NCI-H345 (cell line): ENCODE measurements around the gene RSPH1.

Source experiments
- DNase-seq: peaks from one replicate; lab custom pipeline; 2025; lab: John Stamatoyannopoulos, UW

Gene RSPH1

DNA sequence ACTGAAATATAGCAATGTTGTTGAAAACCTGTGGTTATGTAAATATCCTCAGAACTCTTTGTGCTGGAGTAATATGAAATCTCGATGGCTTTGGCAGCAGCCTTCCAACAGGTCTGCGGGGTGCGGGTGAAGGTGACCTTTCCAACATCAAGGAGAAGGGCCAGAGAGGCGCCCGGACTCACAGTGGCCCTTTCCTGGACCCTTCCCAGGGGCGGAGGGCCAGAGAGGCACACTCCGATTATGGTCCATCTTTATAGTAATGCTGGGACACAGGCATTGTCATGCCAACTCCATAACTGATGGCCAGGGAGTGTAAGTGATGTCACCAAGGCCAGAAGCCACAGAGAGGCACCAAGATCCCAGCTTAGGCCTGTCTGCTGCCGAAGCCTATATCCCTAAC lies 35.7 kb upstream of the RSPH1 start:
- no peak for DNase-seq

DNA sequence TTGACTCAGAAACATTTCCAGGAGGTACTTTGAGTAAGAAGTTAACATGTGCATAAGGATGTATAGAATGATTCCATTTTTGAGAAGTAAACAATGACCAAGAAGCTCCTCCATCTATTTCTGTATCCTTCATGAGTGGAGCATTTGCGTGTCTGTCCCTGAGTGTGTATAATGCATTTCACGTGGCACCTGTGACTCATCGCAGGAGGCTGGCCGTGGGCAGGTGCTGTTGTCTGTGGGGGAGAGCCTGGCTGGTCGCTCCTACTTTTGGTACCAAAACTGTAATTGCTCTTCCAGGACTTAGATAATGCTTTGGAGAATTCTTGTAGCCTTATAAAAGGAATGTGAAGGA lies 34.1 kb upstream of the RSPH1 start:
- DNase-seq, result no peak

DNA sequence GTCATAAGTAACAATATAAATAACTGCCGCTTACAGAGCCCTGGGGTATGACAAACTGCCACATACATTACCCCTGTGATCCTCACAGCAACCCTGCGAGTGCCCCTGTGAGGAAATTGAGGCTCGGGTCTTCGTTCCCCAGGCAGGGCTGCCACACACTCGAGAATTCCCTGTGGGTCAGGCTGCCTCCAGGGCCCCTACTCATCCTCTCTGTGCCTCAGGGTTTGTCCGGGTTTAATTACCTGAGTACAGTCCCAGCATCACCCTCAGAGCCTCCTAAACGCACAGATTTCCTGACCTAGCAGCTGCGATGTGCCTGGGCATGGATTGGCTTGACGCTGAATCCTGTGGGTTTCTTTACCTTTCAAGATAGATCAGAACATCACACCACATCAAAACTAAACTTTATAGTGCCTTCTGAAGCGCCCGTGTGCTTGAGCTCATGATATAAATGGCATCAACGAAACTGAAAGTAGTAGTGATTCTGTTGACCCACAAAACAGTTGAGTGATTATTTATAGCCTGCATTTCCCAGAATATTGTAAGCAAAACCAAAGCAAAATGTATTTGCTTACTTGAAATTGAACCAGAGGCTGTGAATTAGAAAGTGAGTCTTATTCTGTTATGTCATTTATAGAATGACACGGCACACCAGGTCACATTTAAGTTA lies 31.6 kb upstream of the RSPH1 start:
- DNase-seq, result no peak

DNA sequence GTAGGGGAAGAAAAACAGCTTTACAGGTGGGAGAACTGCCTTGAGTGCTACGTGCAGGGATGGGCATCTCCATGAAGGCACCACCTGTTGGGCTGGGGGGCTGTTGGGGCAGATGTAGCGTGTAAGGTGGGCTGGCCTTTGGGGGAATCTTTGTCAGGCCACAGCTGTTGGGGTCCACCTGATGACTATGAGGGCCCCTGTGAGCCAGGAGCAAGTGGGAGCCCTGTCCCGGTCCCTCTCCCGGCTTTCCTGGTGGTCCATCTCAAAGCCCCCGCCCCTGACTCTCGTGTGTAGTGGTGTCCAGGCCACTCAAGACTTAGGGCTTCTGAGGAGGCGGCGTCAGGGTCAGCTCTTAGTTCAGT lies 31.1 kb upstream of the RSPH1 start:
- no peak for DNase-seq

DNA sequence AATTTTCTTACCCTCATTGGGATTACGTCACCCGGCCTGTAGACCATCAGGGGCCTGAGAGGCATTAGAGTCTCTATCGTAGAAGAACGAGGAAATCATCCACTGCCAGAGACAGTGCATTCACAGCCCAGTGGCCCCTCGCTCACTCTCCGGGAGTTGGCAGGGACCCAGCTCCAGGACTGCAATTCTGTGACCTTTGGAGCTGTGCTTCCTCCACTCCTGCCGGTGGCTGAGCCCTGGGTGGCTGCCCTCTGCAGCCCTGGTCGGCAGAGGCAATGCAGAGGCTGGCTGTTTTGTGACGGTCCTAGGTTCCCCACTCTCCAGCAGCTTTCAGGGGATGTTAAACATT lies 30.3 kb upstream of the RSPH1 start:
- no peak for DNase-seq

DNA sequence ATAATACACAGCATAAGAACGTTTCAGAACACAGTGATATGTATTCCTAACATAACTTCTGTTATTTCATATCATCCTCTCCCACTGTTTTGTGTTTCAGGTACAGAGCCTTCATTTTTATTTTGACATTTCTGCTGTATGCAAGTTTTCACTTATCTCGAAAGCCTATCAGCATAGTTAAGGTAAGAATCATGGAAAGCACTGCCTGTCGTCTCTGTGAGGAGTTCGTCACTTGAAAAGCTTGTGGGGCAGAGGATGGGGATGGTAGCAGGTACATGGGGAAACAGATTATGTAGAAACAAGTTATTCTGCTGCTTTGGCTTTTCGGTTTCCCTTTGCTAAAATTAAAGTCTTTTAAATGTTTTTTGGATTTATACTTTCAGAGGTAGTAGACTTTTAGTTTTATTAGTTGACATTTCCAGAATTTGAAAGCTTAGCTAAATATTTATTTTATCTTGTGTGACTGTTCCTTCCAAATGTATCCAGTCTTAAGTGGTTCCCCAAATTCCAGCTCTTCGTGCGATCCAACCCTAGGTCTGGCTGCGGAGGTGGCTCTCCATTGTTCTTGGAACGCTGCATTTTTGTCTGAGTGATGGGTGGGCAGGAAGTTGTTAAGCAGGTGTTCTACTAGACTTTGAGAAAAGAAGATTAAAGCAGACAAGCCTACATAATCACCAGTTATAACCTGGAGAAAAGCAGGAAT lies 29.8 kb upstream of the RSPH1 start:
- DNase-seq, result no peak

DNA sequence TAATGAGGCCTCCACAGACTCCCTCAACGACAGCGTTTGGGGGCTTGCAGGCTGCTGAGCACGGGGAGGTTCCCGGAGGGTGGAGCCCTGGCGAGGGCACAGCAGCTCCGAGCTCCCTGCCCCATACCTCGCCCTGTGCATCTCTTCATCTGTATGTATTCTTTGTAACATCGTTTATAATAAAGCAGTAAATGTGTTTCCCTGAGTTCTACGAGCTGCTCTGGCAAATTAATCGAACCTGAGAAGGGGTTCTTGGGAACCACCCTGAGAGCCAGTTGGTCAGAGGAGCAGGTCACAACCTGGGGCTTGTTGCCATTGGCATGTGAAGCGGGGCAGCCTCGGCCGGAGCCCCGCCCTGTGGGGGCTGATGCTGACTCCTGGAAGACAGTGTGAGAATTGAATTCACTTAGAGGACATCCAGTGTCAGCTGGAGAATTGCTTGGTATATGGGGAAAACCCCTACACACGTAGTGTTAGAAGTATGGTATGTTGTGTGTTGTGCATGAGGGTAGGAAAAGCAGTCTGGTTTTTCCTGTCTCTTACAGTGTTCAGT lies 29.1 kb upstream of the RSPH1 start:
- DNase-seq, result no peak

DNA sequence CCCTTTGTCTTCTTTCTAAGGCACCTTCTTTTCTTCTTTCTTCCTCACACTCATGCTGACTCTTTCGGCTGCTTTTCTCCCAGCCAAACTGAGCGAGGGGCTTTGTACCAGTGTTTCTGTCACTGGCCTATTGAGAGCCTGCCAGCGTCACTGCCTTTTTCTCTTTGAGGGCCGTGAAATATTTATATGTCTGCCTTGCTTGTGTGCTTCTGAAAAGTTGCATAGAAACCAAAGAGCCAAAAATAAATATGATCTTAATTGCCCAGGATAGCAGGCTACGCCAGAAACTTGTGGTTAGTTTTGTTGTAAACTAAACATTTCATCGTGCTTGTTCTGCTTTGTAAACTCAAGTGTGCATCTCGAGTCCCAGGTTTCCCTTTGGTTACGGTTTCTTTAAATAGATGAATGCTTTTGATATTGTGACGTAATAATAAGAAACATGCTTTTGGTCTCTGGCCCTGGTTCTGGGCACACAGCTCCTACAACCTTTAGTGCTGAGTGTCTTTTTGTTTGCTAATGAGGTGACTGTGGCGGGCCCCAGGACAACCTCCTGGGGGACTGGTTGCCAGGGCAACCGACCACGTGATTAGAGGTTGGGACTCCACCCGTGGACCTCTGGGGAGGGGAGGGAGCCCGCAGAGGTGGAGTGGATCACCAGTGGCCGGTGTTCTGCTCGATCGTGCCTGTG lies 28.5 kb upstream of the RSPH1 start:
- DNase-seq, result peak; percentile 90

DNA sequence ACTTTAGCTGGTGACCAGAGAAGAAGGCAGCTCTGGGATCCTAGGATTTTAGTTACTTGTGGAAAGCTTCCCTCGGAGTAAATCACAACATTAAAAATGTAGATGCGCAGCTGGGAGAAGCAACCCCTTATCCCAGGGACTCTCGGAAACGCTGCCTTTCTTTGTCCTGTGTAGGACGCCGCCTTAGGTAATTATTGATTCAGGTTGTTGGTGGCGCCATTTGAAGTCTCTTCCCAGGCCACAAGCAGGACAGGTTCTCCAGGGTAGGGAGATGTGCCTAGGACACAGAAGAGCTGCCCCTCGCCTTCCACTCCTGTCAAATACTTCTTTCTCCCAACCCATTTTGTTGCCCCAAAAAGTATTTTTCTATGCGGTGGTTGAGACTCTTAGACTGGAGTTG lies 27.9 kb upstream of the RSPH1 start:
- DNase-seq, result peak; percentile 55

DNA sequence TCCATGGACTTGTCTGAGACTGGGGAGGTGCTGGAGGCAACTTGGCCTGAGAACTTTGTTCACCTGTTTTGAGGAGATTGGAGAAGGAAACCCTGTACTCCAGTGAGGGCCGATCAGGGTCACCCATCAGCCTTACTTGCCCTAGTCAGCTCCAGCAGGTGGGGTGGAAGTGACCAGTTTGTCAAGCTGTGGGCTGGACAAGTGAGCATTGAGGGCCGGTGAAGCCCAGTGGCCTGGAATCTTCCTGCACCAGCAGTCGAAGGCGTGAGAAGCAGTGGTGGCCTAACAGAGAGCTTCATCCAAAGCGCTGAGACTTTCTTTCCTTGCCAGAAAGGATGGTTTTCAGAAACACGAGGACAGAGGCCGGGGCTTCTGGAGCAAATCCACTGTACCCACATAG lies 27.2 kb upstream of the RSPH1 start:
- no peak for DNase-seq

DNA sequence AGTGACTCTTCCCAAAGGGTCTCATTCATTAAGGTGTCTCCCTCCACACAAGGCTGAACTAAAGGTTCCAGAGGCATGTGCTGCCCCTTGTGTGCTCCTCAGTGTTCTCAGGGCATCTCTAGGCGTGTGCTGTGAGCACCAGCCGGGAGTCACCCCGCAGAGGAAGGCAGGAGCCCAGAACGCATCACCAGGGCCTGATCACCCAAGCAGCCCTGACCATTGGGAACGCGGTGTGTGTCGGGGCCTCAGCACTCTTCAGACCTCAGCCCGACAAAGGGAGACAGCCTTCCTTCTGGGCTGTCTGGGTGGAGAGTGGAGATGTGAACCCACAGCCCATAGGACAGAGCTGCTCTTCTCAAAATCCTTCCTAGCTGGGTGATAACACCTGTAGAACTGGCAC lies 26.7 kb upstream of the RSPH1 start:
- DNase-seq, result no peak

DNA sequence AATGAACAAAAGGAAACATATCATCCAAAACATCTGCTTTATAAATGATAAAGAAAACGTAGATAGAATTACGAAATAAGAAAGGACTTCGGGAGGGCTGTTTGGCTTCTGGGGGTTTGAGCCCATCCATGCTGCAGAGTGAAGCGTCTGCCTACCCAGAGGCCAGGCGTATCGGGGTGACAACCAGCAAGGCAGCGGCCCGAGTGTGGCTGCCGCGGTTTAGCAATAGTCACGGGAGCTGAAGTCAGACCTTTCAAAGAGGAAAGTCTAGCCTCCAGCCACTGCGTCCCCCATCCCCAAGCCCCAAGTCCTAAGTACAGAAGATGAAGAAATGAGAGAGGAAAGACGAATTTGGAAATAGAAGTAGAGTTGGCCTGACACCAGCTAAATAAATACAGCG lies 26.2 kb upstream of the RSPH1 start:
- DNase-seq, result no peak

DNA sequence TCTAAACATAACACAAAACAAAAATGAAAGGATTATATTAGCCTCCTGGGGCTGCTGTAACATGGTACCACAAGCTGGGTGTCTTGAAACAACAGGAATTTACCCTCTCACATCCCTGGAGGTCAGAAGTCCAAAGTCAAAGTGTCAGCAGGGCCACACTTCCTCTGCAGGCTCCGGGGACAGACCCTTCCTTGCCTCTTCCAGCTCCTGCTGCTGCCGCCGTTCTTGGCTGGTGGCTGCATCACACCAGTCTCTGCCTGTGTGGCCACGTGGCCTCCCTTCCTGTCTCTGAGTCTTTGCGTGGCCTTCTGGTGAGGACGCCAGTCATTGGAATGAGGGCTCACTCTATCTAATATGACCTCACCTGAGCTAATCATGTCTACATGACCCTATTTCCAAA lies 25.8 kb upstream of the RSPH1 start:
- no peak for DNase-seq

DNA sequence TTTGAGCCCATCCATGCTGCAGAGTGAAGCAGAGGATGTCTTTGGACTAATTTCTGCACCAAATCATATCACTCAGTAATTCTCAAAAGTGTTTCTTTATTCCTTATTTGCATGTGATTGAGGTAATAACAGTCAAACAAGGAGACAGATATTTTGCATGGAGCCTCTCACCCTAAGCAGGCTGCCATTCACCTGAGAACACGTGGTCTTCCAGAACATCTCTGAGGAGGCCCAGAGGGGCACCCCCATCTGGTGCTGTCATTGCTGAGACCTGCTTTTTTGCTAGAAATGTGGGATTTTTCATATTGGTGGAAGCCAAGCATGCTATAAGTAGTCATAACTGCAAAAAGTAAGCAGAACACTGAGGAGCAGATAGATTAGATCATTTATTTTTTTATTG lies 25.4 kb upstream of the RSPH1 start:
- DNase-seq, result no peak

DNA sequence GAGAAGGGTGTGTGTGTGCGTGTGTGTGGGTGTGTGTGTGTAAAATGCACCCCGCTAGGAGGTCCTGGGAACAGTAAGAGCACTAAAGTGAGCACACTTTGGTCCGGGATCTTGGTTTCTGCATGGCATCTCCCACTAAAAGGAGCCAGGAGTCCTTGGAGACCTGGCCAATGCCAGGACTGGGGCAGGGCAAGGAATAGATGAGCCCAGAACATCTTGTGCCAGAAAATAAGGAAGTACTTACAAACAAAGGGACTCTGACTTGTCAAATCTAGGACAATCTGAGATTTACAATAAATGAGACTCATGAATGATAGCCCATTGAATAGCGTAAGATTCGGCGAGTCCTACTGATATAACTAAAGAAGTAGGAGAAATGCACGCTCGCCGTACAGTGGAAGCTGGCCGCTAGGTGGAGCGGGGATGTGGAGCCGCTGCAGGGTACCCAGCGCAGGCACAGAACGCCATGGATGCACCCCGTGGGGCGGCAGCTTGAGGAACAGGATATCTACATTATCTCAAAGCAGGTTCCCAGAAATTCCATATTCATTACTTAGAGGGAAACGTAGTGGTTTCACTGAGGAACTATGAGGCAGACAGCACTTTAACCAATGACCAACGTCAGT lies 24.7 kb upstream of the RSPH1 start:
- DNase-seq, result no peak

DNA sequence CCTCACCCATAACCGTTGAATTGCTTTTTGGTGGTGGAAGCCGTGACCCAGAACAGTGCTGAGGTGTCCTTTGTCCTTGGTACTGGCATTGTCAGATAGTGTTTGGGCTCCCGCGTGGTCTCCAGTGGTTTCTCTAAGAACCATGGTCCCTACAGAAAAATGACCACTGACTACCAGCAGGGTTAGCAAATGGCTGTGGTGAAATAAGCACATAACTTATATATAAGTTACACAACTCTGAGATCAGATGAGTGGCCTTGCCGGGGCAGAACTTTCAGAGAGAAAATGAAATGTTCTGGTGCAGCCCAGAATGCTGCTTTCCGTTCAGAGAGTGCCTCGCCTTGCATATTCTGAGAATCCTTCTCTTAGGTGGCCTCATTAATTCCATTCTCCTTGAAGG lies 22.6 kb upstream of the RSPH1 start:
- DNase-seq, result no peak

DNA sequence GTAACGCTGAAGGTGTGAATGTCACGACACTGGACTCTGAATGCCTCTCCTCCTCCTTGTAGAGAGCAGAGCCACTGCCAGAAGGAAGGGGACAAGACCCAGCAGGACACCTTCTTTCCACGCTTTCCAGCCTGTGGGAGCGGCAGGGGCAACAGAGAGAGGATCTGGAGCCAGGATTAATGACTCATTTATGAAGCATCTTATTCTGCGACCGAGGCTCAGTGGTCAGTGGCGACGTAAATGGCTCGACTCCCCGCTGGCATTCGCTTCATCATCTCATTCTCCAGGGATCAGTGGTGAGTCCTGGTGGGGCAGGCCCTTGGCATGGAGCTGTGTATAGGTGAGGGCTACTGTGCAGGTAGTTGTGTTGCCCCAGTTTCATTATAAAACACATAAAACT lies 22.2 kb upstream of the RSPH1 start:
- DNase-seq, result no peak

DNA sequence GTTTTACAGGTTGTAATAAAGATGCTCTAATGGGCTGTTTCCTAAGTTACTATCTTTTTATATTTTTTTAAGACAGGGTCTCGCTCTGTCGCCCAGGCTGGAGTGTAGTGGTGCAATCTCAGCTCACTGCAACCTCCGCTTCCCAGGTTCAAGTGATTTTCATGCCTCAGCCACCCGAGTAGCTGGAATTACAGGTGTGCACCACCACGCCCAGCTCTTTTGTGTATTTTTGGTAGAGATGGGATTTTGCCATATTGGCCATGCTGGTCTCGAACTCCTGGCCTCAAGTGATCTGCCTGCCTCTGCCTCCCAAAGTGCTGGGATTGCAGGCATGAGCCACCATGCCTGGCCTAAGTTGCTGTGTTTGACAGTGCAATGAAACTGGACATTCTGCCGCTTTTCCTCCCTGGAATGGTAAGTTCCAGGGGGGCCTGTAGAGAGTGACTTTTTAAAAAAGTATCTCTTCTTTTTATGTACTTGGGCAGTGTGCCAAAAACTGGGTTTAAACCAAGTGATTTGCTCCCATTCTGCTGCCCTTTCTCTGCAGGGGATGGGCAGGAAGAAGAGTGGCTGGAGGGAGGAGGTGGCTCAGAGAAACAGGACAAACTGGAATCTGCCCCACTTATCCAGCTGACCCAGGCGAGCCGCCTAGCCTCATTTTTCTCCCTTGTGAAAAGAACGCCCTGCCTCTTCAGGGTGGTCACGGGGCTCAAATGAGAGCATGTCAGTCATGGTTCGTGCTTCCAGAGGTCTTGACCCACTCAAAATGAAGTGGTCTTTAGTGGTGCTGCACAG lies 19.9 kb upstream of the RSPH1 start:
- DNase-seq, result peak; percentile 45

DNA sequence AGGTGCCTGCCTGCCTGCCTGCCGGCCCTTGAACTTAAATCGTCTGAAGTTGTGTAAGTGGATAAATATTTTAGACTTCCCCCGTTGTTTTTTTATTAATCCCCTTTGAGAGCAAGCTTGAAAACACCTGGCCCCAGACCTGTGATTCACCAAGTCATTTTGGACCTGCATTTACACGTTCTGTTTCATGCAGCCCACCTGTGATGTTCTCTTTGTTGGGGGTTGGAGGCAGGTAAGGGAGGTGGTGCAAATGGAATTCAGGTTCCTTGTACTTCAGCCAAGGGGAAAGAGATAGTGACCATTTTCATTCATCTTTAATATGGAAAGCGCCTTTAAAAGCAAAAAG lies 18.8 kb upstream of the RSPH1 start:
- DNase-seq, result no peak

DNA sequence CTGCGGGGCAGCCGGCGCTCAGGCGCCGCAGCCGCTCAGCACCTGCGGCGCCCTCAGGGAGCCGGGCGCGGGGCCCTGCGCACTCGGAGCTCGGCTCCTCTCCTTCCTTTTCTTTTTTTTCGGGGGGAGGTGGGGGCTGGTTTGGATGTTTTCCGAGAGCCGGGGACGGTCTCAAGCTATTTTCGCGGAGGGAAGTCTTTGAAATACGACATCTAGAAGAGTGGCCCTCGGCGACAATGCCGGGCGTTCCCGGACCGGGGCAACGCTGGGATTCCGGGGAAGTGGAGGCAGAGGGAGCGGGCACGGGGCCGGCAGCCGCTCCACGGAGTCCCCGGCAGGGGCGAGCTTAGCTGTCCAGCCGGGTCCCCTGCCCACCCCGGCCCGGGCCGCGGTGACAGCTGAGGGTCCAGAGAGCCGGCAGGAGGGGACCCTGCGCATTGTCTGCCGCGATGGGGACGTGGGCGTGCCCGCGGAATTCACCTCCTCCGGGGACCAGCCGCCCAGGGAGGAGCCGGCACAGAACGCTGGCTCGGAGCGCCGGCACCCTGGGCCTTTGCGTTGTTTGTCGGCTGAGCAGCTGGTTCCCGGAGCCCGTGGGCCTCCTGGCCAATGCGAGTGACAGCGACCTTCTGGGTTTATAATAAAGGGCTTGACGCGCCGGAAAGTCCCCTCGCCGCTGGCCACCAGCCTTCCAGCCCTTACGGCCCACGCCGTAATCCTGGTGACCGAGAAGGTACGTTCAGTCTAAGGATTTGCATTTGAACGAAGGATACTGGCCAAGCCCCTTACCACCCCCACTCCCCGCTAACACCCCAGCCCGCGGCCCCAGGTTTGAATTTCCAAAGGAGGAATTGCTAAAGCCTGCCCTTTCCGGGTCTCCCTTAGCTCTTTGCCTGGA lies 18.2 kb upstream of the RSPH1 start:
- DNase-seq, result peak; percentile 65
